COR-L47 (cell line): ENCODE results near the gene C21orf58.
A peak's percentile ranks its signal among the peaks of the same experiment; 100 is the strongest.

Source experiments
- DNase-seq: peaks from one replicate; lab custom pipeline; 2025; lab: John Stamatoyannopoulos, UW

The C21orf58 gene

DNA sequence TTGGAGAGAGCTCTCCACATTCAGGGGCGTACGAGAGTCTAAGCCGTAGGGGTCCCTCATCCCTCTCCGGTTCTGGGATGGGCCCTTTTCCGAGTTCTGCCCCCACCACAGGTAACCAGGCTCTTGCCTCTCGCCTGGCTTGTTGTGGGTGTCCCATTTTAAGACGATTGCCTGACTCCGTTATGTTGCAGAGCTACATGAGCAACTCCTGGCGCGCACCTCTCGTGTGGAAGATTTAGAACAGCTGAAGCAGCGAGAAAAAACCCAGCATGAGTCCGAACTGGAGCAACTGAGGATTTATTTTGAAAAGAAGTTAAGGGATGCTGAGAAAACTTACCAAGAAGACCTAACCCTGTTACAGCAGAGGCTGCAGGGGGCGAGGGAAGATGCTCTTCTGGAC, 29.2 kb upstream of the C21orf58 start:
- DNase-seq: no peak

GRCh38 chr21:46352164-46352515, 28.5 kb upstream of the C21orf58 start:
- DNase-seq: no peak

GRCh38 chr21:46351476-46352163, 27.9 kb upstream of the C21orf58 start:
- no peak for DNase-seq

GRCh38 chr21:46350981-46351380, 27.3 kb upstream of the C21orf58 start:
- no peak for DNase-seq

- DNase-seq: no peak
These were observed 26.9 kb upstream of the C21orf58 start for GRCh38 chr21:46350571-46350970.

DNA sequence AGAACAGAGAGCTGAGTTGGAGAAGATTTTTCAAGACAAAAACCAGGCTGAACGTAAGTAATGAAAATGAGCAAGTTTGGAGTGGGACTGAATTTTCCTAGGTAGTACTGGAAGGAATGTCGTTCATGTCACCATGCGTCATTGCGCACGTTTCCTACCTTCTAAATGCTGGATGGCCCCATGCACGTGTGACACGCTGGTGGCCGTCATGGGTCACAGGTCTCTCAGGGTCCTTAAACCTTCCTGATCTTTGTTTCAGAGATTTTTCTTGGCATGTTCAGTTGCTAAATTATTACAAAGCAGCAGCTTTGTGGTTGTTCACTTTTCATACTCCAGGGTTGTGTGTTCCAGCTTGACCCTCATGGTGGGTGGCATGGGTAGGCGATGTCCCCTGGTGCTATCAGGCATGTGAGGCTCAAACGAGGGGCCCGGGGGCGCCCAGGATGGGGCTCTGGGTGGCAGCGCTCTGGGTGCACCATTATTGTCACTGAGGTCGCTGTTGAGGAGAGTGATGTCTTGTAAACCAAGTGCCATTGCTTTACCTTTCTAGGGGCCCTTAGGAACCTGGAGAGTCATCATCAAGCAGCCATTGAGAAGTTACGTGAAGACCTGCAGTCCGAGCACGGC, 25.6 kb upstream of the C21orf58 start:
- no peak for DNase-seq

DNA sequence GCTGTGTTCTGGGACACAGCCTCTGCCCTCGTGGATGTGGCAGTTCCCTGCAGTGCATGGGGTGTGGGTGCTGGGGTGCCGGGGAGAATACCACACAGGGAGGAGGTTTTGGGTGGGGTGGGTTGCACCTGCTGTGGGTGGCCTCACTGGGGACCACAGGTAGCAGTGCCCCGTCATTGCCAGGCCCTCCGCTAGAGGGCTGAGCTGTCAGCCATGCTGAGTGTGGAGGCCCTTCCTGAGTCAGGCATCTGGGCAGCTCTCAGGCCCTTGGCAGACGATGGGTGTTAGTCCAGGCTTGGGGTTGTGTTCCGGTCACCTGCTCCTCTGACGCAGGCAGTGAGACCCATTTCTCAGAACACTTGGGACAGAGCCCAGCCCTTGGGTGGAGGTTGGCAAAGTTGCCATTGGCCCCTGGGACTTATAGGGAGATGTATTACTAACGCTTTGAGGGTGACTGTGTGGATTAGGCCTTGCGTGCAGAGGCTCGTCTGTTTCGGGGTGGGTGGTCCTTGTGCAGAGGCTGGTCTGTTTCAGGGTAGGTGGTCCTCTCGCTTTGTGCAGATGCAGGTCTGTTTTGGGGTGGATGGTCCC, 24.2 kb upstream of the C21orf58 start:
- no peak for DNase-seq

- no peak for DNase-seq
These were observed 23.5 kb upstream of the C21orf58 start for GRCh38 chr21:46347203-46347550.

- no peak for DNase-seq
These were observed 22.9 kb upstream of the C21orf58 start for GRCh38 chr21:46346296-46347202.

DNA sequence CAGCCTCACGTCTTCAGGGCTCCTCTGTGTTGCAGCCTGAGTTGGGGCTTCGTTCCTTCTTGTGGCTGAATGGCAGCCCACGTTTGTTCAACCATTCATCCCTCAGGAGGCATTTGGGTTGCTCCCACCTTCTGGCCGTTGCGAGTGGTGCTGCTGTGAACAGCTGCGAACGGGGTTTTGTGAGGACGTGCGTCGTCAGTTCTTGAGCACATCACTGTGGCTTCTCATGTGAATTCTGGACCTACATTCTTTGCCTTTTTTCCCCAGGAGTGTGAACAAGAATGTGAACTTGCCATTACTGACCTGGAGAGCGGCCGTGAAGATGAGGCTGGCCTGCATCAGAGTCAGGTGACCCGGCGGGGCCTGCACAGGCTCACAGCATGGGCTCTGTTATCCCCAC, 22.2 kb upstream of the C21orf58 start:
- DNase-seq: no peak

GRCh38 chr21:46344219-46344915, 20.7 kb upstream of the C21orf58 start:
- no peak for DNase-seq

DNA sequence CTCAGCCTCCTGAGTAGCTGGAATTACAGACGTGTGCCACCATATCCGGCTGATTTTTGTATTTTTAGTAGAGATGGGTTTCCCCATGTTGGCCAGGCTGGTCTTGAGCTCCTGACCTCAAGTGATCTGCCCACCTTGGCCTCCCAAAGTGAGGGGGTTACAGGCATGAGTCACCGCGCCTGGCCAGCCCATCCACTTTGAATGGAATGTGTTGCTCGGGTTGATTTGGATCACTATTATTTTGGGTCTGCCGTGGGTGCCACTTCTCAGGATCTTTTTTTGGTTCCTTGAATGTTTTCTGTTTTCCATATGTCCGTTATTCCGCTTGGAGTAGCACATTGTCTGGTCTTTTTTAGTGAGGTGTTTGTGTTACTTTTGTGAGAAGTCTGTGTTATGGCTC, 17.3 kb upstream of the C21orf58 start:
- no peak for DNase-seq

GRCh38 chr21:46336603-46337002, 12.9 kb upstream of the C21orf58 start:
- DNase-seq: no peak

DNA sequence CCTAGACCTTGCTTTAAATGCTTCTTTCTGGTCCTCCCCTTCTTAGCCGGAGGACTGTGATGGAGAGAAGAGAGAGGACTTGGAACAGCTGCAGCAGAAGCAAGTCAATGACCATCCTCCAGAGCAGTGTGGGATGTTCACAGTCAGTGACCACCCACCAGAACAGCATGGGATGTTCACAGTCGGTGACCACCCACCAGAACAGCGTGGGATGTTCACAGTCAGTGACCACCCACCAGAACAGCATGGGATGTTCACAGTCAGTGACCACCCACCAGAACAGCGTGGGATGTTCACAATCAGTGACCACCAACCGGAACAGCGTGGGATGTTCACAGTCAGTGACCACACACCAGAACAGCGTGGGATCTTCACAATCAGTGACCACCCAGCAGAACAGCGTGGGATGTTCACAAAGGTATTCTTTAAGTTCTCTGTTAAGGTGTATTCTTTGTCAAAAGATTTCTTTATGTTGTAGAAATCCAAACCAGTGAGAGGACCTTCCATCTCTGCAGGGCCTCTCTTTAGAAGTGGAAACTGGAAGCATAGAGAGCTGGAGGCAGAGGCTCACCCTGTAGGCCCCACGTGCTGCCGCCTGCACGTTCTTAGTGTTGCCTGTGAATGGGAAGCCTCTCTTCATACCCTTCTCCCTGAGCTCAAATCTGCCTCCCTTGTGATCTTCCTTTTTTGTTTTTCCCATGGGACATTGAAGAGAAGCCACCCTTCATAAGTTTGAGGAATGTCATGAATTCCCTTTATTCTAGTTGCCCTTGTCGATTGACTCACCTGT, 10.9 kb upstream of the C21orf58 start:
- DNase-seq: no peak

DNA sequence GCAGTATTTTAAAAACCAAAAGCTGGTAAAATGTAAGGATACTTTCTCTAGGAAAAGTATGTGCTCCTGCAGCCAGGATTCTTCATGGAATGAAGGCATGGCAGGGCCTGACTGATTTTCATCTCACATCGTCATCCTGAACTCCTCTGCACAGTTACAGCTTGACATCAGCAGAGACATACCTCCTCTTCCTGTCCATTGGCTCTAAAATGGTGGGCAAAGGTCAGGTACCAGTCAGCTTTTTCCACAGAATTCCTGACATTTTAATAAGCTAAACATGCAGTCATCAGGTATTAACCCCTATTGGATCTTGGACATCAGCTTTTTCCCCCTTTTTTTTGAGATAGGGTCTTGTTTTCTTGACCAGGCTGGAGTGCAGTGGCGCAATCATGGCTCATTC, 6.1 kb upstream of the C21orf58 start:
- DNase-seq: no peak

- no peak for DNase-seq
These were observed 4.5 kb upstream of the C21orf58 start for GRCh38 chr21:46328151-46328550.

DNA sequence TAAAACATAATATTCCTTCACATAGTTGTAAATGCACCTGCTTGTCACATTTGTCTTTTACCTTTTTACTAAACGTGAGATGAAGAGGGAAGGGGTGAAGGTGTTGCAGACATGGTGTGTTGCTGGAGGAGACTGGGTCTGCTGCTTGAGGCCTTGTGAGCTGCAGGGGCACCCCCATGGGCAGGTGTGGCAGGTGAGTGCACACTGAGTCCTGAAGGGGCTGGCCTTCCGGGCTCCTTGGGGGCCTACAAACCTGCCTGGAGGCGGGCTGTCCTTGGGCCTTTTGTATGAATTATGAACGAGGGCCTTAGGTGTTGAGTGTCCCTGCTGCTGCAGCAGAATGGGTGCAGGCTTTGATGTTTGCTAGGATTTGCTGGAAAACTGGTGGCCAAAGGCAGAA, 4.0 kb upstream of the C21orf58 start:
- DNase-seq: no peak

GRCh38 chr21:46326110-46326703, 2.5 kb upstream of the C21orf58 start:
- peak; percentile 16 for DNase-seq

DNA sequence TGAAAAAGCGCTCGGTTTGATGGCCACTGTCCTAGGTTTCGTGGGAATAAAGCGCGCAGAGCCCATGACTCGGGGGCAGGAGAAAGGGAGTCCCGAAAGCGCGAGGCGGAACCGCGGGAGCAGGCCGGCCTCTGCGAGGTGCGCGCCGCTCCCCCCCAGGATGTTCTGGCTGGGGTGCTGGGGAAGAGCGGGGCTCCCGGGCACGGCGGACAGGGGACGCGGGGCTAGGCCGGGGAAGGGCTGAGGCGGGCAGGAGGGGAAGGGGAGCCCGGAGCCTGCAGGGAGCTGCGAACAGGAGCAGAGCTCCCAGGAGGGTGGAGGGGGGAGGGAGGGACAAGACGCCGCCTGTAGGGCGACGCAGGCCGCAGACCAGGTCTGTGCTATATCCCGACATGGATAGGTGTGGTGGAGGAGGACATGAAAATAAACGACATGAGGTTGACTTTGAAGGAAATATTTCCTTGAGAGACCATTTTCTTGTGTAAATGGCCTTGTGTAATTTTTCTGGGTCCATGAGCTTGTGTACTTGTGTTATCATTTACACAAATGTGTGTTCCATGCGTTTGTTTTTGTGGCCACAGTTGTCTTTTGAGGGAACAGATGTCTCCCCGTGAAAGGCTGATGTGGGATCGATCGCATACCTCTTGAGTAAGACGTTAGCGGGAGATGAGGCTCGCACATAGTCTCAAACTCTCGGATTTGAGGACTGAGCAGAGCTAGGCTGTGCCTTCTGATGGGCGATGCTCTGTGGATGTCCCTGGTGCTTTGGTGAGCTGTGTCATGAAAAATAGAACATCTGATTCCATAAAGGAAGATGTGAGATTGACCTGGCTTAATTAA, 1.6 kb upstream of the C21orf58 start:
- DNase-seq: peak; percentile 38
